HG03039 (cell line): ENCODE results near the gene RASGRP1.

Experiments
- ATAC-seq: cut with Tn5 transposase; IDR thresholded peaks from one replicate; pipeline ENCODE4 v1.9.1; 2021; ENCODE audit warnings: mild to moderate bottlenecking, moderate library complexity; ENCODE audit not compliant: unreplicated experiment

Gene RASGRP1

DNA sequence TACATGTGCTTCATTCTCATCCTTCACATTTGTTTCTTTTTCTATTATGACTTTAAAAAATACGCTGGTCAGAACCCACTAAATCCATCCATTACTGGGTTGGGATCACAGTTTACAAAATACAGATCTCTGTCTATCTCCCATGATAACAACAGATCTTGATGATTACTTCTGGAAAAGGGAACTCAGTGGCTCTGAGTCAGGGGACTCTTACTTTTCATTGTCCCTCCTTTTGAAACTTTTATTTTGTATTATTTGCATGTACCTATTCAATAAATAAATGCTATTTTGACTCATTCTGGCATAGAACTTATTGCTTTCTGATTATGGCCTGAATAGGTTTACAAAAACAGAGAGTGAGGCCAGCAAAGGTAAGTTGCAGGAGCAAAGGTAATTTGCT is 11.6 kb upstream of the RASGRP1 start:
- no peak for ATAC-seq

DNA sequence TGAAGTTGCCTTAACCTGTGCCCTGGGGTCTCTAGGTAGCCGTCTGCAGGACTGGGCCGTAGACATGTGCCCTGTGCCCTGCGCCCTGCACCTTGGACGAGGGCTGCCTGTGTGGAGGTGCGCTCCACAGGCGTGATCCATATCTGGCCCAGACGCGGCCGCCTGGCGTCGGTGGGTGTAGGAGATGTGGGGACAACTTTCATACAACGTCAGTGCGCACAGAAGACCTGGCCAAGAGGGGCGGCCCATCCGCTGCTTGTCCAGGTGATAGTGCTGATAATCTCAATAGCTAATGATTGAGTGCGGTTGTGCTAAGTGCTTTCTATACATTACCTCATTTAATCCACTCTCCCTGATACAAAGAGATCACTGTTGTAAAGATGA is 665 bp upstream of the RASGRP1 start:
- no peak for ATAC-seq

- peak; percentile 51 for ATAC-seq
Observed at GRCh38 chr15:38563723-38564519, 693 bp downstream of the RASGRP1 start.

DNA sequence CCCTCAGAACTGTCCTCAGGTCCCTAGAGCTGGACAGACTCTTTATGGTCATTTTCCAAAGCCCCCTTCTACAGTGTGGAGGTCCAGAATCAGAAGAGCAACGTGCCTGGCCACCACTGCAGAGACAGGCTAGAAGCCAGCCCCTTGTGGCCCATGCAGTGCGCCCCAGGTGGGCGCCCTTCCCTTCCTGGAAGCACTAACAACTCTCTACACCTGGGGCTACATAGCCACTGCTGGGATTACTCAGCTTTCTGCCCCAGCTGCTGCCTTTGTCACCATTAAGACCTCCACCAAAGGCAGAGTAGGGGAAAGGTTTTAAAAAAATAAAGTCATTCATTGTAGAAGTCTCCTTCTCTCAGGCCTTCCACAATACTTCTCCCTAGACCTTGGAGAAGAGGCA is 2.3 kb downstream of the RASGRP1 start:
- no peak for ATAC-seq

GRCh38 chr15:38560456-38560926 is 4.1 kb downstream of the RASGRP1 start:
- peak; percentile 29 for ATAC-seq

DNA sequence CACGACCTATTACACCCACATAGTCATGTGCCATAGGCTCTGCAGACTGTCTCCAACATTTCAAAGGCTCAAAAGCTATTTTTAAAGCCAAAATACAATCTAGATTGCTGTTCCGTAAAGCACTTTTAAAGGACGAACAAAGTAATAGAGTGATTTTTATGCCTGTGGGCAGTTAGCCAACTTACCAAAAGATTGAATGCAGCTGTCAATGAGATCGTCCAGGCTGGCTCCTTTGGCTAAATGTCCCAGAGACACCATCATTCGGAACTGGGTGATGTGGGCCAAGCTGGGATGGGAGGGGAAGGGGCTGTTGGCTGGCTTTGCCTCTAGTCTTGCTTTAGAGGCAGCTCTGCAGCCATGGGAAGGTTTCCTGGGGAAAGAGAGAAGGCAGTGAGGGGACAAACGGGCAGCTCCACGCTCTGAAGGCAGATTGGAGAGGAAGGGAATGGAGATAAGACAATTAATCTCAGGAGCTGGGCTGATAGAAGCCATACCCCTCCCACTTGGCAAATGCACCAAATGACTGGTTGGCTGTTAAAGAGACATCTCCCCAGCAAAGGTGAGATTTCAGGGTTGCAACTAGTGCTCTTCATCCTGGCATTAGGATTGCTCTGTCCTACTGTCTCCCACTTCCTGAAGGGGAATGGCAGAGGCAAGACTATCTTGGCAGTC is 4.8 kb downstream of the RASGRP1 start:
- no peak for ATAC-seq

DNA sequence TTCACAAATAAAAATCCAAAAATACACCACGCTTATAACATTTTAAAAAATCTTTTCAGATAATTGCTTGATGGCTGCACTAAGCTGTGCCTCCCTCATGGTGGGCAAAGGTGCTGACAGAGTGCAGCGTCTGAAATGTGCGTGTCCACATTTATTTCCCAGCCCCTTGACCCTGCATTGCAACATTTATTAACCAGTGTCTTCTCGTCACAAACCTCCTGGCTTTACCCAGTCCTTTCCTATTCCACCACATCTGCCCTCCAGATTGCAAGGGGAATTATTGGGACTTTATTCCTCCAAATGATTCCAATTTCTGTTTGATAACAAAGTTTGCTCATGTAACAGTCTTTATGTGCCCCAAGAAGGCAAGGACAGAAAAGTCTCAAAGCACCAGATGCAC is 5.5 kb downstream of the RASGRP1 start:
- no peak for ATAC-seq

- no peak for ATAC-seq
Observed at GRCh38 chr15:38558372-38559059, 6.1 kb downstream of the RASGRP1 start.

- no peak for ATAC-seq
Observed at GRCh38 chr15:38557921-38558320, 6.7 kb downstream of the RASGRP1 start.

GRCh38 chr15:38555686-38556334 is 8.8 kb downstream of the RASGRP1 start:
- ATAC-seq, result no peak

GRCh38 chr15:38554354-38554753 is 10.3 kb downstream of the RASGRP1 start:
- ATAC-seq, result peak; percentile 62

DNA sequence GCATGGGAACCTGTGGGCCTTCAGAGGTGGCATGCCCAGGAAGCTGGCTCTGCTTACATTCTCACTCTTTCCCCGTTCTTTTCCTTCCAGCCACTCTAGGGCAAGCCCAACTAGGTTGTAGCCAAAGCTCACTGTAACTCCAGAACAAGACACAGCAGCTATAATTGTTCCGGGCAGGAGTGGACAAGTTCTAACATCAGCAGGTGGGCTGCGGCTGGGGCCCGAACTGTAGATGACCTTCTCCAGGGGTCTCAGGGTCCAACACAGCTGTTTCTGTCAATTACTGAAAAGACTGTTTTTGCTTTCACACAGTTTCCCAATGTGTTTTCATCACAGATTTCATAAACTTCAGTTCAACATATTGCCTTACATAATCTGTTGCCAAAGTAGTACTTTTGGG is 11.5 kb downstream of the RASGRP1 start:
- ATAC-seq, result no peak

GRCh38 chr15:38551720-38552648 is 12.6 kb downstream of the RASGRP1 start:
- no peak for ATAC-seq

- no peak for ATAC-seq
Observed at GRCh38 chr15:38549222-38549621, 15.4 kb downstream of the RASGRP1 start.

DNA sequence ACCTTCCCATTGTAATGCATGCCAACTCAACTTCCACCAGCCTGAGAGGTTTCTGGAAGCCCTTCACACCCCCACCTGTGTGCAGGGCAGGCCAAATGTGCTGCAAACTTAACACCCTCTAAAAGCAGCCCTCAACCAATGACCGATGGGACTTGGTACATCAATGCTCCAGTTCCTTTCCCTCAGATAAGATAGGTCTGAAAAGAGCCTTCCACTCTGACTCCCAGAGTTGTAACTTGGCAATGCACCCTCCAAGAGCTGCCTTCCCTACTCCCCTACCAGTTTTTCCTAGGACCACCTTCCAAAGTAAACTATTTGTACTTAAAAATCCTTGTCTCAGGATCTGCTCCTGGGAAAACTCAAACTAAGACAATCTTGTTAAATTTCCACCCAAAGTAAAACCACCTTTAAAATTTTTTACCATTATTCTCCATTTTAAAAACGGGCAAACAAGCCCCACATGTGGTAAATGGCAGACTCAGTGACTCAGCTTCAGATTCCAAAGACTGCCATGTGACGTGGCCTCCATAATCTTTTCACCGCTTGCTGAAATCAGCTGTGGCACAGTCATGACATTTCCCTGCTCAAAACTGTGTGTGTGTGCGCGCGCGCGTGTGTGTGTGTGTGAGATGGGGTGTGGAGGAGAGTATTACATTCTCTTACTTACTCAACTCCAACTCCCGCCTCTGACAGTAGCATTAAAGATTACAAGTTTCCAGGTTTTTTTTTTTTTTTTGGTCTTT is 17.2 kb downstream of the RASGRP1 start:
- ATAC-seq, result no peak

DNA sequence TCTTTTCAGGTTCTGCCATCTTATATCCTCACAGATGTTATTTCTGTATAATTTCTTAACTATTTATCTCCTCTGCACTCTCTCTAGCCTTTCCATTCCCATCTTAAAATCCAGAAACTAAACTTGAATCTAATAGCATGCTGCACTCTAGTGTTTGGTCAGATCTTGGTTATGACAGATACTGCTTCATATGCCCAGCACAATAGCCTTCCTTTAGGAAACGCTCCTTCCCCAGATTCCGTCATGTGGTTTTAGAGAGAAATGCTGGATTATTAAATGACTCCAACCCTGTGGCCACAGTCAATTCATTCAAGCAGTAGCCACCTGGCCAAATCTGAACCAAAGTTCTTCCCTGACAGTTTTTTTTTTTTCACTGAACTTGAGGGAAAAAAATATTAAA is 19.4 kb downstream of the RASGRP1 start:
- ATAC-seq, result no peak

DNA sequence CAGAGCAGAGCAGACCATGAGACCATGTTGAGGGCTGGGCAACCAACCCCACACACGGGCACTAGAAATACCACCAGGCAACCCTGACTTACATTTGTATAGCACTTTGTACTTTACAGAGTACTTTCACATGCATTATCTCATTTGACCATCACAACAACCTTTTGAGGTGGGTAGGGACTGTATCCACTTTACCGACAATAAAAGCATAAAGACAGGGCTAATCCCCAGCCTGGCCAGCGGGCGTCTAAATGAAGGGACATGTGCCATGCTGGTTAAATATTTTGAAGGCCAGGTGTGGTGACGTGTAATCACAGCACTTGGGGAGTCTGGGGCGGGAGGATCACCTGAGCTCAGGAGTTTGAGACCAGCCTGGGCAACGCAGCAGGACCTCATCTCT is 23.6 kb downstream of the RASGRP1 start:
- no peak for ATAC-seq

DNA sequence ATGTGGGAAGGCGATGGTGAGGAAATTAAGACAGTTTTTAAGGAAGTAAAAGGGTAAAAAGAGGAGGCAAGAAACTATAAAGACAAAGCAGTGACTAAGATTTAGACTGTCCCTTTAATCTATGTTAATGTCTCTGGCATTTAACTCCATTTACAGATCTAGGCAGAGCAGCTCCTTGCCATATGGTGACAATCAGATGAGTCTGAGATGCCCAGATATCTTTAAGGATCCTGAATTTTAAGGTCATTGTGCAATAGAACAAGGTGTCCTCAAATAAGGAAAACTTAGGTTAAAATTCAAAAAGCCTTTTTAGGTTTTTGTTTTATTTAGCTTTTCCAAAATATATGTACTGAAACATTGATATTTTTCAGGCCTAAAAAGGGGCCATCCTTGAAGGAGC is 24.1 kb downstream of the RASGRP1 start:
- no peak for ATAC-seq

GRCh38 chr15:38539008-38539343 is 25.6 kb downstream of the RASGRP1 start:
- no peak for ATAC-seq
